Peyer's patch (tissue), 4 donors: ENCODE measurements around the gene NUPR2. TPM values are rescaled to one million over a fixed set of nuclear protein-coding genes. Genes with fewer than 3 reads are reported as not detected.
"Not testable (repeated sequence)": the region's sequence is repeated elsewhere in the genome, so short reads cannot be mapped to it uniquely, and the experiment has no call there.

Experiments
- DNase-seq, 3 donors: peaks; one replicate each; pipeline ENCODE4 v3.0.0-alpha.2; 2017 to 2019
- H3K27ac ChIP-seq, 4 donors: fragments of 200-600 bp; sonication (generic); one replicate each; pipeline ENCODE4 v1.5.1; 2016 to 2019
- H3K27me3 ChIP-seq, 2 donors: fragments of 200-600 bp; sonication (generic); one replicate each; pipeline ENCODE4 v1.5.1; 2019
- H3K36me3 ChIP-seq, 3 donors: fragments of 200-600 bp; sonication (generic); one replicate each; pipeline ENCODE4 v1.5.1; 2016 to 2019
- H3K4me1 ChIP-seq, 4 donors: fragments of 200-600 bp; sonication (generic); one replicate each; pipeline ENCODE4 v1.5.1; 2016 to 2019
- H3K4me3 ChIP-seq, 4 donors: fragments of 200-600 bp; sonication (generic); 1 replicate in 3 of 4; 2 replicates in 1 of 4; pipeline ENCODE4 v1.5.1; 2016 to 2019; ENCODE audit warnings: mild to moderate bottlenecking in 1 of 4
- H3K9me3 ChIP-seq, 4 donors: fragments of 200-600 bp; sonication (generic); one replicate each; pipeline ENCODE4 v1.5.1; 2016 to 2019; ENCODE audit warnings: mild to moderate bottlenecking in 1 of 4
- POLR2A ChIP-seq, 2 donors: fragments of 450-650 bp; IDR thresholded peaks; one replicate each; pipeline ENCODE4 v1.5.1; 2017; ENCODE audit warnings: antibody characterized with exemption in 2 of 2, mild to moderate bottlenecking in 2 of 2, moderate library complexity in 2 of 2
- total RNA-seq, 4 donors: library from RNA; depleted of rRNA; stranded (reverse); fragments of >200 nt; gene quantifications; one replicate each; pipeline ENCODE4 v1.1.0, GENCODE V29; 2016
- TF ChIP-seq, protein P1 (sequence below), 6 experiments: fragments of 450-650 bp in 4 of 6; fragments of 200-600 bp in 2 of 6; sonication (generic) in 1 of 6; IDR thresholded peaks; one replicate each; pipeline ENCODE4 v1.5.1; 2017 to 2019; ENCODE audit warnings: antibody characterized with exemption in 6 of 6, mild to moderate bottlenecking in 3 of 6, moderate library complexity in 1 of 6

Gene NUPR2
- total RNA-seq, 4 donors from 2014 or later: not detected

- TF ChIP-seq POLR2A (IDR thresholded peaks at IDR 0.05): no peak
- TF ChIP-seq, protein P1, sequence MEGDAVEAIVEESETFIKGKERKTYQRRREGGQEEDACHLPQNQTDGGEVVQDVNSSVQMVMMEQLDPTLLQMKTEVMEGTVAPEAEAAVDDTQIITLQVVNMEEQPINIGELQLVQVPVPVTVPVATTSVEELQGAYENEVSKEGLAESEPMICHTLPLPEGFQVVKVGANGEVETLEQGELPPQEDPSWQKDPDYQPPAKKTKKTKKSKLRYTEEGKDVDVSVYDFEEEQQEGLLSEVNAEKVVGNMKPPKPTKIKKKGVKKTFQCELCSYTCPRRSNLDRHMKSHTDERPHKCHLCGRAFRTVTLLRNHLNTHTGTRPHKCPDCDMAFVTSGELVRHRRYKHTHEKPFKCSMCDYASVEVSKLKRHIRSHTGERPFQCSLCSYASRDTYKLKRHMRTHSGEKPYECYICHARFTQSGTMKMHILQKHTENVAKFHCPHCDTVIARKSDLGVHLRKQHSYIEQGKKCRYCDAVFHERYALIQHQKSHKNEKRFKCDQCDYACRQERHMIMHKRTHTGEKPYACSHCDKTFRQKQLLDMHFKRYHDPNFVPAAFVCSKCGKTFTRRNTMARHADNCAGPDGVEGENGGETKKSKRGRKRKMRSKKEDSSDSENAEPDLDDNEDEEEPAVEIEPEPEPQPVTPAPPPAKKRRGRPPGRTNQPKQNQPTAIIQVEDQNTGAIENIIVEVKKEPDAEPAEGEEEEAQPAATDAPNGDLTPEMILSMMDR (IDR thresholded peaks at IDR 0.05): no peak
- DNase-seq: no peak
These were observed 5.2 kb upstream of the NUPR2 start for GRCh38 chr7:56121440-56121839.

DNA sequence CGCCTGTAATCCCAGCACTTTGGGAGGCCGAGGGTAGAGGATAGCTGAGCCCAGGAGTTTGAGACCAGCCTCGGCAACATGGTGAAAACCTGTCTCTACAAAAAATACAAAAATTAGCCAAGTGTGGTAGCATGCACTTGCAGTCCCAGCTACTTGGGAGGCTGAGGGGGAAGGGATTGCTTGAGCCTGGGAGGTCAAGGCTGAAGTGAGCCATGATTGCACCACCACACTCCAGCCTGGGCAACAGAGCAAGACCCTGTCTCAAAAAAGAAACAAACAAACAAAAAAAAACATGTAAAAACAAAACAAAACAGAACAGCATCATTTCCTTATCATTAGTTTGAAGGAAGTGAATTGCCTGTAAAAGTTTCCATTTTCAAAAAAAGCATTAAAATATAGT lies 4.0 kb downstream of the NUPR2 start:
- not testable (repeated sequence) for H3K4me1 ChIP-seq, H3K27me3 ChIP-seq

More at GRCh38 chr7:56121440-56121839, 5.2 kb upstream of the NUPR2 start:
- H3K4me3 ChIP-seq: no peak overlapping the region
- no peaks in the 10 kb centered on the region for H3K9me3 ChIP-seq
- H3K27ac ChIP-seq: no peak overlapping the region
- no peaks in the 10 kb centered on the region for H3K4me1 ChIP-seq
- no peaks in the 10 kb centered on the region for H3K27me3 ChIP-seq
- H3K36me3 ChIP-seq: no peaks in the 10 kb centered on the region

GRCh38 chr7:56110611-56111010 lies 5.6 kb downstream of the NUPR2 start:
- no peak overlapping the region for H3K4me3 ChIP-seq
- DNase-seq: peak in 1 of 3 donors; percentile 0
- no peaks in the 10 kb centered on the region for H3K36me3 ChIP-seq
- no peaks in the 10 kb centered on the region for H3K9me3 ChIP-seq
- TF ChIP-seq, protein P1 (IDR thresholded peaks at IDR 0.05): no peak
- TF ChIP-seq POLR2A (IDR thresholded peaks at IDR 0.05): no peak
- H3K4me1 ChIP-seq: no peaks in the 10 kb centered on the region
- H3K27ac ChIP-seq: no peak overlapping the region
- H3K27me3 ChIP-seq: no peaks in the 10 kb centered on the region

More for the DNA sequence above, 4.0 kb downstream of the NUPR2 start:
- H3K36me3 ChIP-seq, H3K9me3 ChIP-seq, H3K4me3 ChIP-seq, H3K27ac ChIP-seq, DNase-seq: not testable (repeated sequence)

- TF ChIP-seq, protein P1 (IDR thresholded peaks at IDR 0.05): no peak
- no peak for TF ChIP-seq POLR2A (IDR thresholded peaks at IDR 0.05)
- Histone ChIP-seq H3K9me3 (no peaks in the 10 kb centered on the region), H3K36me3 (peaks cover 0 to 15% (median 0%) of the 10 kb centered on the region in 3 donors), H3K4me3 (no peak overlapping the region), H3K4me1 (peaks cover 3 to 9% (median 4%) of the 10 kb centered on the region in 4 donors), H3K27me3 (no peaks in the 10 kb centered on the region), H3K27ac (no peak overlapping the region)
- no peak for DNase-seq
These were observed 8.3 kb downstream of the NUPR2 start for GRCh38 chr7:56107954-56108258.

DNA sequence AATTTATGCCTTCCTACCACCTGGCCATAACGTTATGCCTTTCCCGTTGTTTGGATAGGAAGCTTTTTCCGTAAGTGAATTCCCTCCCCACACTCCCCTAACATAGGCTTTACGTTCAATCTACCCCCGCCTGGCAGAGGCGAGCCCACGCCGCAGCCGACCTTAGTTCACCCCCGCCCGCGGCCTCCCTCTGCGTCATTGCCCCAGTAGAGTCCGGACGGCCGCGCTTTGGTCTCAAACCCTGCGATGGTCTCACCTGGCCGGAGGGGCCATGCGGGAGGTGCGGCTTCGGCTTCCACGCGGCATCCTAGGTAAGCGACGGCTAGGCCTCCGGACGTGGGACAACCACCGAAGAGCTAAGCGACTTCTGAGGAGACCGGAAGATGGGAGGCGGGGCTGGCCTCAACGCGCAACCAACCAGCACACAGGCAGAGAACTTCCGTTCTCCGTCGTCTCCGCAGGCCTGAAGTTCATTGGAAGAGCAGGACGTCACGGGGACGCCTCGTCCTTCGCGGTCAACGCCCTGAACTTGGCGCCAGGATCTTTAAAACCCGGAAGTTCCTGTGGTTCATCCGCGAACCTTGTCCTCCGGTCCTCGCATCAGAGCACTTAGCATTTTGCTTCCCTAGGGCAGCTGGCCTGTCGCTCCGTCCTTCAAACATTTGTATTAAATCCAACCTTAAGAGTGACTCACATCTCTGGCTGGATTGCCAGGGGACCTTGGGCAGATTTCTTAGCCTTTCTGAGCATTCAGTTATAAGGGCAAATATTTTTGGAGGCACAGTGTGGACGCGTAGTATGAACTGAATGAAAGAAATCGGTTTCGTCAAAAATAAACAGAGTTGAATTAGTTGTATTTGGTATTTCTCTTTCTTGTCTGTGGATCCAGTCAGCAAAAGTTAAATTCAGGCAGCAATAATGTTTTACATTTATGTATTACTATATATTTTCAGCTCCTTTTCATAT lies 9.8 kb downstream of the NUPR2 start, which contains the start of gene CHCHD2:
TSS of gene CHCHD2 (minus strand) at position 369 of the 966 bp plus-strand sequence. CDS start at position 306, 63 bp downstream.
- H3K4me1 ChIP-seq: peaks cover 3 to 9% (median 4%) of the 10 kb centered on the region in 4 donors
- no peaks in the 10 kb centered on the region for H3K27me3 ChIP-seq
- peak within 1 kb of the TSS; percentile 82 to 96 (median 90) for H3K27ac ChIP-seq
- no peaks in the 10 kb centered on the region for H3K9me3 ChIP-seq
- peak; percentile 94 to 99 (median 95) for DNase-seq
- TF ChIP-seq, protein P1 (IDR thresholded peaks at IDR 0.05): no peak
- peak; percentile 91 to 93 for TF ChIP-seq POLR2A (IDR thresholded peaks at IDR 0.05)
- H3K36me3 ChIP-seq: peaks cover 0 to 30% (median 0%) of the 10 kb centered on the region in 3 donors
- H3K4me3 ChIP-seq: peak within 1 kb of the TSS; percentile 71 to 92 (median 79)

DNA sequence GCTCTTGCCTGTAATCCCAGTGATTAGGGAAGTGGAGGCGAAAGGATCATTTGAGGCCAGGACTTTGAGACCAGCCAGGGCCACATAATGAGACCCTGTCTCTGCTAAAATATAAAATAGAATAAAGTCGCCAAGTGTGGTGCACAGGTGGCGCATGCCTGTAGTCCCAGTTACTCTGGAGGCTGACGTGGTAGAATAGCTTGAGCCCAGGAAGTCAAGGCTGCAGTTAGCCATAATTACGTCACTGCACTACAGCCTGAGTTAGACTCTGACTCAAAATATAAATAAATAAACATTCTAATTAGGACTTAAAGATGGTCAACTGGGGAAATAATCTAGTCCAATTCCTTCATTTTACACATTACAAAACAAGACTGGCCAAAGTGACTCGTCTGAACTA lies 10.7 kb downstream of the NUPR2 start:
- Histone ChIP-seq H3K4me1 (peaks cover 3 to 9% (median 4%) of the 10 kb centered on the region in 4 donors), H3K9me3 (no peaks in the 10 kb centered on the region), H3K27ac (peak overlapping the region; percentile 82 to 96 (median 90)), H3K27me3 (no peaks in the 10 kb centered on the region), H3K4me3 (peak overlapping the region; percentile 71 to 92 (median 79)), H3K36me3 (peaks cover 0 to 39% (median 0%) of the 10 kb centered on the region in 3 donors)
- TF ChIP-seq, protein P1 (IDR thresholded peaks at IDR 0.05): no peak
- no peak for TF ChIP-seq POLR2A (IDR thresholded peaks at IDR 0.05)
- DNase-seq: peak in 1 of 3 donors; percentile 56

DNA sequence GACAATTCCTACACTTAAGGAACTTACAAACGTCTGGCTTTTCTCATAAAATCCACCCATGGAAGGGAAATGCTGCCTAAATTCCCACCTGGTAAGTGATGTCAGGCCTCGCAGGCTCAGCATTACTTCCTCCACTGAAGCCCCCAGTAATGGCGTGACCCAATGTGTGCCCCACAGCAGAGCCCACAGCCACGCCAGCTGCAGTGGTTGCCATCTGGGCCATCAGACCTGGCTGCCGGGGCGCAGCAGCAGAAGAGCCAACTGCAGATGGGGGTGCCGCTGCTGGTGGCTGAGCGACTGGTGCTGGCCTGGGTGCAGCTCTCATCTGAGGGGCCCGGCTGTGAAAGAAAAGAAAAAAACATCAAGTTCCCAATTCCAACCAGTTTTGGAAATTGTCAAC lies 12.1 kb downstream of the NUPR2 start:
- peak in 1 of 3 donors; percentile 3 for DNase-seq
- not testable (repeated sequence) for H3K27ac ChIP-seq, H3K9me3 ChIP-seq, H3K4me3 ChIP-seq, H3K27me3 ChIP-seq, H3K4me1 ChIP-seq
- peaks cover 0 to 49% (median 0%) of the 10 kb centered on the region in 3 donors for H3K36me3 ChIP-seq
